OCI-LY3 (cell line): Measurements from ENCODE around the gene CDH3.

Experiments used
- H2AFZ ChIP-seq: fragments of 200-600, 300-600 bp; shearing (Covaris generic); 2 replicates; pipeline ENCODE4 v1.6.0; 2014; ENCODE audit warnings: antibody characterized with exemption, low read depth, low read length
- H3K27ac ChIP-seq: fragments of 200-600, 300-600 bp; sonication (generic); 2 replicates; pipeline ENCODE4 v1.5.1; 2014; ENCODE audit warnings: mild to moderate bottlenecking, low read length, moderate library complexity, mixed read lengths
- H3K27me3 ChIP-seq: fragments of 200-600, 300-600 bp; sonication (generic); 2 replicates; pipeline ENCODE4 v1.6.1; 2014; ENCODE audit warnings: low read depth, low read length, mixed read lengths
- H3K36me3 ChIP-seq: fragments of 200-600, 300-600 bp; sonication (generic); replicated peaks from 2 replicates; pipeline ENCODE3; 2014; ENCODE audit warnings: low read depth, low read length, mixed read lengths
- H3K4me1 ChIP-seq: fragments of 300-600, 200-600 bp; sonication (generic); 2 replicates; pipeline ENCODE4 v1.6.1; 2014; ENCODE audit warnings: low read length, mixed read lengths
- H3K4me2 ChIP-seq: fragments of 200-600, 300-600 bp; sonication (generic); 2 replicates; pipeline ENCODE4 v1.6.1; 2014; ENCODE audit warnings: low read length, mixed read lengths
- H3K4me3 ChIP-seq: fragments of 300-600, 200-600 bp; sonication (generic); 2 replicates; pipeline ENCODE4 v1.5.1; 2014; ENCODE audit warnings: antibody characterized with exemption, mild to moderate bottlenecking, low read length, moderate library complexity
- H3K79me2 ChIP-seq: fragments of 300-600, 200-600 bp; shearing (Covaris generic); 2 replicates; pipeline ENCODE4 v1.6.1; 2014; ENCODE audit warnings: mild to moderate bottlenecking, low read length, mixed read lengths
- H3K9ac ChIP-seq: fragments of 300-600, 200-600 bp; shearing (Covaris generic); 2 replicates; pipeline ENCODE4 v1.6.0; 2014; ENCODE audit warnings: mild to moderate bottlenecking, low read length, moderate library complexity
- H3K9me3 ChIP-seq: fragments of 200-600, 300-600 bp; shearing (Covaris generic); 2 replicates; pipeline ENCODE4 v1.6.1; 2014; ENCODE audit warnings: low read length, mixed read lengths; ENCODE audit not compliant: insufficient read depth
- H4K20me1 ChIP-seq: fragments of 200-600, 300-600 bp; sonication (generic); 2 replicates; pipeline ENCODE4 v1.6.1; 2016; ENCODE audit warnings: low read length, mixed read lengths; ENCODE audit not compliant: insufficient read depth
- CTCF ChIP-seq: fragments of 200-600, 300-600 bp; sonication (generic); IDR thresholded peaks from 2 replicates; pipeline ENCODE4 v1.5.1; 2014; ENCODE audit warnings: antibody characterized with exemption, low read length, low read depth
- EZH2phosphoT487 ChIP-seq: fragments of 200-600 bp; shearing (Covaris generic); IDR thresholded peaks from 2 replicates; pipeline ENCODE4 v1.6.1; 2018; ENCODE audit warnings: antibody characterized with exemption, mixed run types, low read depth

Gene CDH3

GRCh38 chr16:68607443-68607842, 37.7 kb upstream of the CDH3 start:
- Histone ChIP-seq H2AFZ (no peak overlapping the region), H3K79me2 (no peaks in the 10 kb centered on the region), H3K9ac (no peak overlapping the region), H3K4me1 (no peaks in the 10 kb centered on the region), H3K27ac (no peak overlapping the region), H3K4me2 (no peak overlapping the region), H3K27me3 (no peaks in the 10 kb centered on the region), H3K9me3 (no peaks in the 10 kb centered on the region), H4K20me1 (no peaks in the 10 kb centered on the region), H3K36me3 (no peaks in the 10 kb centered on the region), H3K4me3 (no peak overlapping the region)
- TF ChIP-seq EZH2phosphoT487, result no peak
- TF ChIP-seq CTCF, result no peak

GRCh38 chr16:68608330-68608729, 36.8 kb upstream of the CDH3 start:
- Histone ChIP-seq H3K4me2 (no peak overlapping the region), H3K79me2 (no peaks in the 10 kb centered on the region), H2AFZ (no peak overlapping the region), H3K4me1 (no peaks in the 10 kb centered on the region), H3K27ac (no peak overlapping the region), H4K20me1 (no peaks in the 10 kb centered on the region), H3K4me3 (no peak overlapping the region), H3K9me3 (0 out of 2 replicates have a peak, but pooled peaks cover 2% of the 10 kb centered on the region), H3K27me3 (no peaks in the 10 kb centered on the region), H3K36me3 (no peaks in the 10 kb centered on the region), H3K9ac (no peak overlapping the region)
- no peak for TF ChIP-seq EZH2phosphoT487
- TF ChIP-seq CTCF, result no peak

GRCh38 chr16:68612996-68613395, 32.1 kb upstream of the CDH3 start:
- TF ChIP-seq CTCF (no peak), EZH2phosphoT487 (no peak)
- Histone ChIP-seq H3K27ac (no peak overlapping the region), H3K4me1 (no peaks in the 10 kb centered on the region), H4K20me1 (no peaks in the 10 kb centered on the region), H3K27me3 (no peaks in the 10 kb centered on the region), H2AFZ (no peak overlapping the region), H3K79me2 (no peaks in the 10 kb centered on the region), H3K4me3 (no peak overlapping the region), H3K9me3 (0 out of 2 replicates have a peak, but pooled peaks cover 7% of the 10 kb centered on the region), H3K9ac (no peak overlapping the region), H3K36me3 (no peaks in the 10 kb centered on the region), H3K4me2 (no peak overlapping the region)

GRCh38 chr16:68617734-68618133, 27.4 kb upstream of the CDH3 start:
- TF ChIP-seq EZH2phosphoT487, result no peak
- TF ChIP-seq CTCF, result no peak
- Histone ChIP-seq H3K9me3 (0 out of 2 replicates have a peak, but pooled peaks cover 7% of the 10 kb centered on the region), H3K27me3 (no peaks in the 10 kb centered on the region), H3K79me2 (no peaks in the 10 kb centered on the region), H3K4me2 (no peak overlapping the region), H3K4me3 (no peak overlapping the region), H4K20me1 (no peaks in the 10 kb centered on the region), H3K9ac (no peak overlapping the region), H3K4me1 (no peaks in the 10 kb centered on the region), H2AFZ (no peak overlapping the region), H3K27ac (no peak overlapping the region), H3K36me3 (no peaks in the 10 kb centered on the region)
